ENCODE results near the gene SORCS3. TPM values are rescaled to one million over a fixed set of nuclear protein-coding genes. Genes with fewer than 3 reads are reported as not detected.

The SORCS3 gene
- total RNA-seq, 1 experiment from 2014 or later: not detected

DNA sequence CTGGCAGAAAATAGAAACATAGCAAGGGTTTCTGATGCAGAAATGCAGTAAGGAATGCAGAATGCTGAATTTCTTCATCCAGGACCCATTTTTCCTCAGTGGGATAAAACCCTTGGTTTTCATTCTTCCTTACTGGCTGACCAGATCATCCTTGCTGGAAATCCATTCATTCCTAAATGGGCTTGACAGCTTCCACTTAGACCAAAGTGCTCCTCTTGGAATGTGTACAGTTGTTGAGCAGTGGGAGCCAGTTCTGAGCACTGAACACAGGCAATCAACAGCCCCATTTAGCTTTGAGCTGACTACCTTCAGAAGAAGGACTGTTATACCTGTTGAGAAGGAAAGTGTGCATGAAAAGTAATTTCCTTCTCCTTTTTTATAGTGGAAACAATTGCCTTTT is 232.1 kb downstream of the SORCS3 start:
- BruUV-seq (replicated peaks): no TSS peak
- intact Hi-C loops (cut with micrococcal nuclease; ENCODE audit: unreplicated experiment): no loop called here
- Histone ChIP-seq H3K9me2 (ENCODE audit: insufficient read depth) (no peaks in the 10 kb centered on the region), H3K27me3 (ENCODE audit: insufficient read depth, low read depth) (no peaks in the 10 kb centered on the region), H3F3A (ENCODE audit: insufficient read depth, low read depth) (no peaks in the 10 kb centered on the region), H3K9me3 (ENCODE audit: insufficient read depth, low read depth) (no peaks in the 10 kb centered on the region), H3K4me3 (no peak overlapping the region), H4K20me1 (ENCODE audit: insufficient read depth) (no peaks in the 10 kb centered on the region), H2AFZ (no peak overlapping the region), H3K36me3 (ENCODE audit: low read depth) (no peaks in the 10 kb centered on the region), H3K79me2 (ENCODE audit: low read depth) (no peaks in the 10 kb centered on the region), H3K4me1 (replicated peaks; ENCODE audit: insufficient read depth) (no peaks in the 10 kb centered on the region), H3K27ac (no peak overlapping the region), H3K4me2 (no peak overlapping the region)
- CTCF ChIA-PET: no interaction called here
- DNase-seq: no peak
- POLR2A ChIA-PET (ENCODE audit: unreplicated experiment): no interaction called here
- TF ChIP-seq, protein P1, sequence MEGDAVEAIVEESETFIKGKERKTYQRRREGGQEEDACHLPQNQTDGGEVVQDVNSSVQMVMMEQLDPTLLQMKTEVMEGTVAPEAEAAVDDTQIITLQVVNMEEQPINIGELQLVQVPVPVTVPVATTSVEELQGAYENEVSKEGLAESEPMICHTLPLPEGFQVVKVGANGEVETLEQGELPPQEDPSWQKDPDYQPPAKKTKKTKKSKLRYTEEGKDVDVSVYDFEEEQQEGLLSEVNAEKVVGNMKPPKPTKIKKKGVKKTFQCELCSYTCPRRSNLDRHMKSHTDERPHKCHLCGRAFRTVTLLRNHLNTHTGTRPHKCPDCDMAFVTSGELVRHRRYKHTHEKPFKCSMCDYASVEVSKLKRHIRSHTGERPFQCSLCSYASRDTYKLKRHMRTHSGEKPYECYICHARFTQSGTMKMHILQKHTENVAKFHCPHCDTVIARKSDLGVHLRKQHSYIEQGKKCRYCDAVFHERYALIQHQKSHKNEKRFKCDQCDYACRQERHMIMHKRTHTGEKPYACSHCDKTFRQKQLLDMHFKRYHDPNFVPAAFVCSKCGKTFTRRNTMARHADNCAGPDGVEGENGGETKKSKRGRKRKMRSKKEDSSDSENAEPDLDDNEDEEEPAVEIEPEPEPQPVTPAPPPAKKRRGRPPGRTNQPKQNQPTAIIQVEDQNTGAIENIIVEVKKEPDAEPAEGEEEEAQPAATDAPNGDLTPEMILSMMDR (conservative IDR thresholded peaks at IDR 0.05): no peak
- TF ChIP-seq EZH2 (IDR thresholded peaks at IDR 0.05; ENCODE audit: low read depth): no peak

- no peaks in the 10 kb centered on the region for H3K27me3 ChIP-seq (ENCODE audit: insufficient read depth, low read depth)
- H3F3A ChIP-seq (ENCODE audit: insufficient read depth, low read depth): no peaks in the 10 kb centered on the region
- no peak for TF ChIP-seq EZH2 (IDR thresholded peaks at IDR 0.05; ENCODE audit: low read depth)
- TF ChIP-seq, protein P1 (conservative IDR thresholded peaks at IDR 0.05): no peak
- no peak overlapping the region for H2AFZ ChIP-seq
- H3K9me2 ChIP-seq (ENCODE audit: insufficient read depth): no peaks in the 10 kb centered on the region
- no peaks in the 10 kb centered on the region for H4K20me1 ChIP-seq (ENCODE audit: insufficient read depth)
- H3K4me1 ChIP-seq (replicated peaks; ENCODE audit: insufficient read depth): no peaks in the 10 kb centered on the region
- H3K27ac ChIP-seq: no peak overlapping the region
- no peak overlapping the region for H3K4me3 ChIP-seq
- no TSS peak for BruUV-seq (replicated peaks)
- ChIA-PET POLR2A (ENCODE audit: unreplicated experiment) (no interaction called here), CTCF (no interaction called here)
- intact Hi-C loops (cut with micrococcal nuclease; ENCODE audit: unreplicated experiment): no loop called here
- no peaks in the 10 kb centered on the region for H3K36me3 ChIP-seq (ENCODE audit: low read depth)
- no peaks in the 10 kb centered on the region for H3K79me2 ChIP-seq (ENCODE audit: low read depth)
- H3K9me3 ChIP-seq (ENCODE audit: insufficient read depth, low read depth): no peaks in the 10 kb centered on the region
- no peak overlapping the region for H3K4me2 ChIP-seq
- no peak for DNase-seq
These were observed 234.5 kb downstream of the SORCS3 start for GRCh38 chr10:104875561-104875960.

- TF ChIP-seq EZH2 (IDR thresholded peaks at IDR 0.05; ENCODE audit: low read depth): no peak
- TF ChIP-seq, protein P1 (conservative IDR thresholded peaks at IDR 0.05): no peak
- no peaks in the 10 kb centered on the region for H3K36me3 ChIP-seq (ENCODE audit: low read depth)
- no TSS peak for BruUV-seq (replicated peaks)
- H3K4me3 ChIP-seq: no peak overlapping the region
- DNase-seq: no peak
- no peaks in the 10 kb centered on the region for H3K9me3 ChIP-seq (ENCODE audit: insufficient read depth, low read depth)
- H3K4me1 ChIP-seq (replicated peaks; ENCODE audit: insufficient read depth): no peaks in the 10 kb centered on the region
- intact Hi-C loops (cut with micrococcal nuclease; ENCODE audit: unreplicated experiment): no loop called here
- ChIA-PET CTCF (no interaction called here), POLR2A (ENCODE audit: unreplicated experiment) (no interaction called here)
- H3K4me2 ChIP-seq: no peak overlapping the region
- H2AFZ ChIP-seq: no peak overlapping the region
- H3K27ac ChIP-seq: no peak overlapping the region
- H3K27me3 ChIP-seq (ENCODE audit: insufficient read depth, low read depth): no peaks in the 10 kb centered on the region
- no peaks in the 10 kb centered on the region for H3F3A ChIP-seq (ENCODE audit: insufficient read depth, low read depth)
- H3K9me2 ChIP-seq (ENCODE audit: insufficient read depth): no peaks in the 10 kb centered on the region
- no peaks in the 10 kb centered on the region for H4K20me1 ChIP-seq (ENCODE audit: insufficient read depth)
- no peaks in the 10 kb centered on the region for H3K79me2 ChIP-seq (ENCODE audit: low read depth)
These were observed 239.7 kb downstream of the SORCS3 start for GRCh38 chr10:104880624-104881398.
